RWPE2 (cell line): ENCODE results near the gene NSD2.

Experiments
- ATAC-seq: fragments of 200-7000 bp; cut with Tn5 transposase; 3 replicates; pipeline ENCODE4 v1.9.1; 2021; ENCODE audit warnings: low read depth
- DNase-seq: peaks from one replicate; pipeline ENCODE4 v3.0.0-alpha.2; 2020; ENCODE audit warnings: low spot score
- H3K27ac ChIP-seq: fragments of 450-650 bp; 2 replicates; pipeline ENCODE4 v1.5.1; 2017; ENCODE audit warnings: mild to moderate bottlenecking; ENCODE audit not compliant: poor library complexity, severe bottlenecking
- H3K27me3 ChIP-seq: fragments of 250-450 bp; sonication (Bioruptor Pico); 2 replicates; pipeline ENCODE4 v1.5.1; 2021; ENCODE audit warnings: mild to moderate bottlenecking, moderate library complexity; ENCODE audit not compliant: insufficient read depth, poor library complexity, severe bottlenecking
- H3K36me3 ChIP-seq: fragments of 250-450 bp; sonication (Bioruptor Pico); 2 replicates; pipeline ENCODE4 v1.5.1; 2020; ENCODE audit warnings: low read depth, mild to moderate bottlenecking, moderate library complexity
- H3K4me1 ChIP-seq: fragments of 250-450 bp; sonication (Bioruptor Pico); 2 replicates; pipeline ENCODE4 v1.5.1; 2021; ENCODE audit warnings: mild to moderate bottlenecking, moderate library complexity; ENCODE audit not compliant: insufficient read depth, poor library complexity, severe bottlenecking
- H3K4me3 ChIP-seq: fragments of 250-450 bp; sonication (Bioruptor Pico); 2 replicates; pipeline ENCODE4 v1.5.1; 2021; ENCODE audit warnings: mild to moderate bottlenecking, moderate library complexity; ENCODE audit not compliant: severe bottlenecking
- H3K9me3 ChIP-seq: fragments of 250-450 bp; sonication (Bioruptor Pico); 2 replicates; pipeline ENCODE4 v1.5.1; 2021; ENCODE audit warnings: mild to moderate bottlenecking, moderate library complexity; ENCODE audit not compliant: severe bottlenecking
- CTCF ChIP-seq: fragments of 450-650 bp; IDR thresholded peaks from one replicate; pipeline ENCODE4 v1.5.1; 2017; ENCODE audit warnings: mild to moderate bottlenecking, moderate library complexity; ENCODE audit not compliant: poor library complexity, severe bottlenecking

The NSD2 gene

DNA sequence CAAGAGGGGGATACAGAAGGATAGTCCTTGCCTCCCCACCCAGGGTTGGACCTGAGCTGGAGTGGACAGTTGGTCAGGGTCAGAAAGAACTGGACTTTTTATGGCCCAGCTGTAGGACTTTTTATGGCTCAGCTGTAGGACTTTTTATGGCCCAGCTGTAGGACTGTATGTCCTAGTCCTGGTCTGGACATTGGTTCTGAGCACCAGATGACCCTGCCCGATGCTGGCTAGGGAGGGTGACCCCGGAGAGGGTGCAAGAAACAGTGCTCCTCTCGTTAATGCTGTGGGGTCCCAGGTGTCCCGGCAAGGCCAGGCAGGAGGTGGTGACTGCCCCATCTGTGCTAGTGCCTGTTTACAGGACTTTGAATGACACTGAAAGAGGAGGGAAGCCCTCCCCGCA is 13.3 kb upstream of the NSD2 start:
- H3K27ac ChIP-seq, result no peak overlapping the region
- DNase-seq, result no peak
- H3K4me1 ChIP-seq, result peaks cover 2% of the 10 kb centered on the region
- H3K27me3 ChIP-seq, result no peaks in the 10 kb centered on the region
- H3K36me3 ChIP-seq, result peaks cover 11% of the 10 kb centered on the region
- H3K9me3 ChIP-seq, result no peaks in the 10 kb centered on the region
- TF ChIP-seq CTCF, result no peak
- no peak overlapping the region for H3K4me3 ChIP-seq
- ATAC-seq, result no peak

- no peak overlapping the region for H3K4me3 ChIP-seq
- no peak overlapping the region for H3K27ac ChIP-seq
- no peak for TF ChIP-seq CTCF
- no peak for DNase-seq
- no peaks in the 10 kb centered on the region for H3K27me3 ChIP-seq
- no peak for ATAC-seq
- H3K9me3 ChIP-seq, result no peaks in the 10 kb centered on the region
- no peaks in the 10 kb centered on the region for H3K4me1 ChIP-seq
- no peaks in the 10 kb centered on the region for H3K36me3 ChIP-seq
Measured at GRCh38 chr4:1859389-1859753, 11.8 kb upstream of the NSD2 start.

GRCh38 chr4:1862055-1862911 is 8.9 kb upstream of the NSD2 start:
- Histone ChIP-seq H3K36me3 (no peaks in the 10 kb centered on the region), H3K4me1 (no peaks in the 10 kb centered on the region), H3K27me3 (no peaks in the 10 kb centered on the region), H3K9me3 (no peaks in the 10 kb centered on the region), H3K4me3 (no peak overlapping the region), H3K27ac (no peak overlapping the region)
- no peak for ATAC-seq
- no peak for TF ChIP-seq CTCF
- no peak for DNase-seq

DNA sequence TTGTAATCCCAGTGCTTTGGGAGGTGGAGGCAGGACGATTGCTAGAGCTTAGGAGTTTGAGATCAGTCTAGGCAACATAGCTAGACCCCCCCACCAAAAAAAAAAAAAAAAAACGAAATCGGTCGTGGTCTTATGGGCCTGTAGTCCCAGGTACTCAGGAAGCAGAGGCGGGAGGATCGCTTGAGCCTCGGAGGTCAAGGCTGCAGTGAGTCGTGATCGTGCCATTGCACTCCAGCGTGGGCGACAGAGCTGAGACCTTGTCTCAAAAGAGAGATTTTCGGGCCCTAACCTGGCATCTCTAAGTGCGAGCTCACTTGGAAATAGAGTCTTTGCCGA is 8.3 kb upstream of the NSD2 start:
- DNase-seq (no peak), ATAC-seq (no peak)
- Histone ChIP-seq H3K4me1 (no peaks in the 10 kb centered on the region), H3K27ac (no peak overlapping the region), H3K27me3 (no peaks in the 10 kb centered on the region), H3K4me3 (no peak overlapping the region), H3K9me3 (no peaks in the 10 kb centered on the region), H3K36me3 (no peaks in the 10 kb centered on the region)
- no peak for TF ChIP-seq CTCF

DNA sequence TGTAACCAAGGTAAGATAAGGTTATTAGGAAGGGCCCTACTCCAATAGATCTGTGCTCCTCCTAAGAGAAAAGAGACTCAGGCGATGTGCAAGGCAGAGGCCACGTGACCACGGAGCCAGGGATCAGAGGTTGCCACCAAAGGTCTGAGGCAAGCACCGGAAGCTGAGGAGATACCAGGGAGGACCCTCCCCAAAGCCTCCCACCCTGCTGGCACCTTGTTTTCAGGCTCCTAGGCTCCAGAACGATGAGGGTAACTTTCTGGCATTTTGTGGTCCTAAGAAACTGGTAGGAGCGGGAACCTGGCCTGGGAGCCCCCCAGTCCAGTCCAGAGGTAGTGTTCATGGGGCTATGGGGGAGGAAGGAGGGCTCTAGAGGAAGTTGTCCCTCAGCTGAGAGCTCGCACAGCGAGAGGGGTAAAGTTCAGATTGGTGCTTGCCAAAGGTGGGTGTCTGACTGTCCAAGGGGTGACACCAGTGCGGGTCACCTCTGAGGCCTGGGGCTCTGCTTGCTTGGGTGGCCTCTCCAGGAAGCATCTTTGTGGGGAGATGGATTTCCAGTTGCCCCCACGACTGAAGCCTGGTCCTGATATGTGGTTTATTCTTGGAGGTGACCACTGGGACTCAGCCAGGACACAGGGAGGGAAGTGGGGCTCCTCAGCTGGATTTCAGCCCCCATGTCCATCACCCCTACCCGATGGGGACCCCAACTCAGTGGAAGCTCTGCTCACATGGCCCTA is 7.7 kb upstream of the NSD2 start:
- DNase-seq (no peak), ATAC-seq (no peak)
- Histone ChIP-seq H3K27ac (no peak overlapping the region), H3K27me3 (no peaks in the 10 kb centered on the region), H3K36me3 (no peaks in the 10 kb centered on the region), H3K4me1 (no peaks in the 10 kb centered on the region), H3K4me3 (no peak overlapping the region), H3K9me3 (no peaks in the 10 kb centered on the region)
- no peak for TF ChIP-seq CTCF
